DLD1 (cell line): ENCODE data around the gene NCEH1.
"Not testable (repeated sequence)": the region's sequence is repeated elsewhere in the genome, so short reads cannot be mapped to it uniquely, and the experiment has no call there.

Source experiments
- in situ Hi-C: cut with HindIII; loops from 2 replicates; pipeline ENCODE4 v1.10.0; 2017; ENCODE audit warnings: low sequenced_read_pairs

Gene NCEH1

DNA sequence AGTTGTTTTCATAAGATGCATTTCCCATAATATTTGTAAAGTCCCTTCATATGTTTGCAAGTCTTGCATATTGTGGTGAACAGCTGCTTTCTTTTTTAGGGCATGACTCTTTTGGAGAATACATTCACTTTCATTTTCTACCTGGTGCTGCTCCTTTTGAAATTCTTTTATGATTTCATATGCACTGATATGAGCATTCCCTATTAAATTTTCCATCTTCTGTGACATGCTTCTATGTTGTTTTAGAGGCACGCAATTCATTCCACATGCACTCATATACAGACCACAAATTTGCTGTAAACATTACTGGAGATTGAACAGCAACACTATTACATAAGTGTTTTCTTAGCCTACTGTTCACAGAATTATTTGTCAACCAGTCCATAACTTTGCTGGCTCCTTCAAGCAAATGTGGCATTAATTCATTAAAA, 94.8 kb downstream of the NCEH1 start:
- in situ Hi-C loops = no loop called here

DNA sequence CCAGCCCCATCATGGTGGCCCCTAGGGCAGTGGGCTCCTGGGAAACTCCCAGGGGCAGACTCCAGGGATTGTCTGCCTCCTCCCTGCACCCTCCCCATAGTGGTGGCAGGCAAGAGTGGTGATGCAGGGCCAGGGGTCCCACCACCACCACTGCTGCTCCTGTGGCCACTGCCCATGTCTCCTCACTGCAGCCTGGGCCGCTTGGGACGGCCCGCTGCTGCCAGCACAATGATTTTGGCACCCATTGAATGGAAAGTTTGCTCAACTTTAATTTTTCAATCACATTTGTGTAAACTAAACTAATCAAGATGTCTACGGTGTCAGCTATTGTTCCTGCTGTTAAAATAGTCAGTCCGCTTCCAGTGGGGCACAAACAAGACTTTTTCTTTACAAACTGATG, 95.6 kb downstream of the NCEH1 start:
- in situ Hi-C loops = no loop called here

DNA sequence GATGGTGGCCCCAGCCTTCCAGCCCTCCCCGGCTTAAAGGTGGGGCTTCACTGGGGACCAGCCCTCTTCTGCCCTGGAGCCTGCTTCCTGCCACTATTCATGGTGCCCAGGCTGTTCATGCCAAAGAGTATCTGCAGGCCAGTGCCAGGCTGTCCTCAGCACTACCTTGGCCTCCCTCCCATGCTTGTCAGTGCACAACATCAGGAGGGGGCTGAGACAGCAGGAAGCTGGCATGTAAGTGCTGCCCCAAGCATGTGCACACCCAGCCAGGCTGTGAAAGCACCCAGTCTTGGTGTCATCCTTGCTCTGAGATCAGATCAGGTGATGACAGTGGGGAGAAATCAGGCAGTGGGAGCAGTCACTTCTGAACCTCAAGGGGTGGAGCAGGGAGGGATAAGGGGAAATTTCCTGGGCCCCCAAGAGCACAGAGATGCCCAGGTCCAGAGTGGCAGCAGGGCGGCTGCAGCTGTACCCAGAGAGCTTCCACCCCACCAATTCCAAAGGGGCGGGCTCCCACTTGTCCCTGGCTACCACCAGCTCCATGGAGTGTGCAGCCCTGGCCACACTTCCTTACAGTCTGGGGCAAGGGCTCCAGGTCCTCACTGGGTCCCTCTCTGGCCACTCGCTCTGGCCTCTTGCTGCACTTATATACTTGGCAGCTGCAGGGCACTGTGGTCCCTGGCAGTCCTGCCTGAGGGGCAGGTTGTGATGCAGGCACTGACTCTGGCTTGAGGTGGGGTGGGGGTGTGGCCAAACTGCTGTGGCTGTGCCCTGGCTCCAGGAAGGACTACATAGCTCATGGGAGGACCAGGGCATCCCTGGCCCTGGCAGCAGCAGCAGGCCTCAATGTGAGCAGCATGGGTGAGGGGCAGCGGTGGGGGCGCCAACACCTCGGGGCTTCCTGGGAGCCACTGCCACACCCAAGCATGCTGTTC, 96.3 kb downstream of the NCEH1 start:
- in situ Hi-C loops = no loop called here

DNA sequence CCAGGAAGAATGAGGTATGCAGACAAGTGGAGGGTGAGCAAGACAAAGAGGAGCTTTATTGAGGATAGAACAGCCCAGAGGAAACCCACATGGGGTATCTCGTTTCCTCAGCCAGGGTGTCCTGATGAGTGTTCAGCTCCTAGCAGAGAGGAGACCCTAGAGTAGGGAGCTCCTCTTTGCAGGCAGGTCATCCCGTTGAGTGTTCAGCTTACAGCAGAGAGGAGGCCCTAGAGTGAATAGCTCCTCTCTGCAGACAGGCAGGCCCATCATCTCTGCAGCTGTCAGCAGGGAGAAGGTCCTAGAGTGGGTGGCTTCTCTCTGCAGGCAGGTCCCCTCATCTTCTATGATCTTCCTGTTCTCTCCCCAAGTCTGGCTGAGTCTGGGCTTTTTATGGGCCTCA, 97.0 kb downstream of the NCEH1 start:
- in situ Hi-C loops = no loop called here

DNA sequence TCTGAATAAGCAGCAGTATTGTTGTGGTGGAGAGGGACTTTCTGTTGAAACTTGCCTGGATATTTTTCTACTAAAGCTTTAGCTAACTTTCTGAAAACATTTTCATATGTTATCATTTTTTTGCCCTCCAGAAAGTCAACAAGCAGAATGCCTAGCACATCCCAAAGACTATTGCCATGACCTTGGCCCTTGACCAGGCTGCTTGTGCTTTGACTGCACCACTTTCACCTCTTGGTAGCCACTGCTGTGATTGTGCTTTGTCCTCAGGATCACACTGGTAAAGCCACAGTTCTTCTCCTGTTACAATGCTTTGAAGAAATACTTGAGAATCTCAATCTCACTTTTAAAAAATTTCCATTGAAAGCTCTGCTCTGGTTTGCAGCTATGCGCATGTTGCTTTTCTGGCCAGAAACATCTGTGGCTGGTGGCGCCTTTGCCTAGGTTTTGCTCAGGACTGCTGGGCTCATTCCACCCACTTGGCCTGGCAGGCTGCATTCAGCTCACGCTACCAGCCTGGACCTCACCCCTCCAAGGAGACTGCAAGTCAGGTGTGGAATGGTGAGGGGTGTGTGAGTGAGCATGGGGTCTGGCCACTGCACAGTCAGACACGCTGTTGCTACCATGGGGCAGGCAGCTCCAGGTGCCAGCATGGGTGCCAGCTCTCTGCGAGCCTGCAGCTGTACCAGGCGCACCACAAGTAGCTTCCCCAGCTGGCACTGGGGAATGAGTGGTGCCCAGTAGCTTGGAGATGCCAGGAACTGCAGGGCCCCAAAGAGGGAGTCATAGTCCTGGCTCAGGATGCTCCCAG, 97.8 kb downstream of the NCEH1 start:
- in situ Hi-C loops = no loop called here

DNA sequence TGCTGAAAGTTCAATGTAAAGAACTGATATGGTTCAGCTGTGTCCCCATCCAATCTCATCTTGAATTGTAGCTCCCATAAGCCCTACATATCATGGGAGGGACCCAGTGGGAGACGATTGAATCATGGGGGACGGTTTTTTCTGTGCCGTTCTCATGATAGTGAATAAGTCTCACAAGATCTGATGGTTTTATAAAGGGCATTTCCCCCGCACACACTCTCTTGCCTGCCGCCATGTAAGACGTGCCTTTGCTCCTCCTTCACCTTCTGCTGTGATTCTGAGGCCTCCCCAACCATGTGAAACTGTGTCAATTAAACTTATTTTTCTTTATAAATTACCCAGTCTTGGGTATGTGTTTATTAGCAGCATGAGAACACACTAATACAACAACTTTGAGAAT, 101.1 kb downstream of the NCEH1 start:
- in situ Hi-C loops = no loop called here

DNA sequence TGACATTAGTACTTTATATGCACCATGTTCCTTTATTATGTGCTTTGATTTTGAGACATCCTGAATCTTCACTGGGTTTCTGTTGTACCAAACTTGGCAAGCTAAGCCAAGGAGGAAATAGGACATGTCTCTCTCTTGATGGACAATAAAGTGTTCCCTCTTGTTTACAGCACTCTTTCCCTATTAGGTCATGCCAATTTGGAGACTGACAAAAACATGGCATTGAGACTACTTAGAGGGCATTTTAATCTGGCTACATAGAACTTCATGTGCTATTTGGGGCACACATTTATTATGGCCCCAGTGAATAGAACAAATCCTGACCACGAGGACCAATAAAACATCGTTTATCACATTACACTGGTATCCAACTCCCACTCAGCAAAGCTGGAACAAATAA, 102.3 kb downstream of the NCEH1 start:
- in situ Hi-C loops = no loop called here

DNA sequence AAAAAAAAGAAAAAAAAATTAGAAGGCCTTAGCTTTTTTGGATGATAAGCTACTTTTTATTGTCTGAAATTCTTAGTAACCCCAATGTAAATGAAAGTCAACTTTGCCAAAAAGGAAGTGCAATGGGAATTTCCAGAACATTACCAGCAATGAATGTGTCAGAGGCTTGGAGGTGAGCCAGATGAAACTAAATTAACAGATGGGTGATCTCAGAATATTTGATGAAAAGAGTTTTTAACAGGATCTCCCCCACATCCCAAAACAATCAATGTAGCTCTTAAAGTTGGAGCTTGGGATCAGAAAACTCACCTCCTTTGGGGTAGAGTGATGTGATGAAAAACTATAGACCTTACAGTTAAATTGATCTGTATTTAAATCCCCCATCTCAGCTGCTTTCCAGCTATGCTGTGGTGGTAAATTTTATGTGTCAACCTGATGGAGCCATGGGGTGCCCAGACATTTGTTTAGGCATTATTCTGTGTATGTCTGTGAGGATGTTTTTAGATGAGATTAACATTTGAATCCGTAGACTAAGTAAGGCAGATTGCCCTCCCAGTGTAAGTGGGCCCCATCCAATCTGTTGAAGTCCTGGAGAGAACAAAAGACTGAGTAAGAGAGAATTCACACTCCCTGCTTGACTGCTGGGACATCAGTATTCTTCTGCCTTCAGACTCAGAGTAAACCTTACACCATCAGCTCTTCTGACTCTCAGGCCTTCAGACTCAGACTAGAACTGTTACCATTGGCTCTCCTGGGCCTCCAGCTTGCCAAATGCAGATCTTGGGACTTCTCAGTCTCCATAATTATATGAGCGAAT, 103.4 kb downstream of the NCEH1 start:
- in situ Hi-C loops = no loop called here

DNA sequence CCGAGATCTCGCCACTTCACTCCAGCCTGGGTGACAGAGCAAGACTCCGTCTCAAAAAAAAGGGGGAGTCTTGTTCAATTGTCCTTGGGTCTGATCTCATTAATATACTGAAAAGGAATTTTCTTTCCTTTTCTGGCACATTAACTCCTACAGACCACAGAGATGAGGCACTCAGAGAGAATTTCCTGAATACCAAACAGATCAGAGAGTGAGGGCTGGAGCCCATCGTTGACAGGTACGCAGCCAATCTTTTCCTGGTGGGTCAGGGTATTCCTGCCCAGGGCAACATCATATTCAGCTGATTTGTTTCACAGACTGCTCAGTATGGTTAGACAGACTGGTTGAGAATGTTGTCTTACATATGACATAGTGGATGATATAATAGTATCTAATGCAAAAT, 104.8 kb downstream of the NCEH1 start:
- in situ Hi-C loops = no loop called here

DNA sequence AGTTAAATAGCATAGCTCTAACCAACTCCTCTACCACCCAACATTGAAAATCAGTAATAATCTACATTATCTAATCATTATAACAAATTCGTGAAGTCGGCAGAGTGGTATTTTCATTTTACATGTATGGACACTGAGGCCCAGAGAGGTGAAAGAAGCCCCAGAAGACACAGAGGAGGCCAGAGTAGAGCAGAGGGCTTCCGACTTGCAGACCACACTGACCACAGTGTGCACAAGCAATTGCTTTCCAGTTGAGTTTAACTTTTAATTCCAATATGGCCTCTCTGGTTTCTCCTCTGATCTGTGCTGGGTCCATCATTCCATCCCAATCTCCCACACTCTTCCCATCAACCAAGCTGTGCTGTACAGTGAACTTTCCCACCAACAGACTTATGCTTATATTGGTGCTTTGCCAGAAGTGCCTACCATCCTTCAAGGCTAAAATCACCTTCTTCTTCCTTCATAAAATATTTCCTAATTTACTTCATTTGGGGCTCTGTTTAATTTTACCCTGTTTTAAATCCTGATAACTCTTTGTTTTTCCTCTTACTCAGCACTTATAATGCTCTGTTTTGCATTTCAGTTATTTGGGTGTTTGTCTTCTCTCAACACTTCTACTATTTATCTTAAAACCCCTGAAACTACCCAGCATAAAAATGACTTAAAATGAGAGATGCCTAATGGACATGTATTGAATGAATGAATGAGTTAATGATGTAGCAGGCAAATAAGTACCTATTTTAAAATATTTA, 105.8 kb downstream of the NCEH1 start:
- in situ Hi-C loops = no loop called here

DNA sequence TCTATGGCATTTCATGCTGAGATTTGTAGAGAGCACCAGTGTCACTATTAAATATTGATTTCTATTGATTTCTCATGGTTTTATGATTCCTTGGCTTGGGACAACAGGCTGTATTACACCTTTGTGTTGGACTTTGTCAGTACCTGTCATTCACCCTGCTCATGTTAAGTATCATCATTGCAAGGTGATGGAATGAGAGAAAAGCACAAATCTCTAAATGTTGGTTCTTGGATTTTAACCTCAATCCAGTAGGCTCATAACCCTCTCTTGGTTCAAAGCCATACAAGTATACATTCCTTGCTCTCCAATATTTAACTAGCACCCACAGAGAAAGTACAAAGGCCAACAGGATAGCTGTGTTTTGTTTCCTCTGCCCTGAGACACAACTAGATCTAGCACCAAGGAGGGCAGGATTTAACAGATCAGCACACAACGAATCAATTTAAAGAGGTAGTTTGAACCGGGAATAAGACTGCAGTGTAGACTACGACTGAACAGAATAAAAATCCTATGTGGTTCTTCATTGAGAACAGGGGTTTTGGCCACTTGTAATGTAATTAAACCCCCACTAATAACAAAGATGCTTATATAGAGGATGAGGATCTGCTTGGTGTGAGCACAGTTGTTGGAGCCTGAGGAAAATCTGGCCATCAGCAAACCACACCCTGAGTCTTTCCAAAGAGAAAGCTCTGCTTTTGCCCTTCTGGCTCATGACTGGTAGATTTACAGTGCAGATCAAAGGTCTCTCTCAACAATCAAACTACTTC, 109.6 kb downstream of the NCEH1 start:
- in situ Hi-C loops = no loop called here

DNA sequence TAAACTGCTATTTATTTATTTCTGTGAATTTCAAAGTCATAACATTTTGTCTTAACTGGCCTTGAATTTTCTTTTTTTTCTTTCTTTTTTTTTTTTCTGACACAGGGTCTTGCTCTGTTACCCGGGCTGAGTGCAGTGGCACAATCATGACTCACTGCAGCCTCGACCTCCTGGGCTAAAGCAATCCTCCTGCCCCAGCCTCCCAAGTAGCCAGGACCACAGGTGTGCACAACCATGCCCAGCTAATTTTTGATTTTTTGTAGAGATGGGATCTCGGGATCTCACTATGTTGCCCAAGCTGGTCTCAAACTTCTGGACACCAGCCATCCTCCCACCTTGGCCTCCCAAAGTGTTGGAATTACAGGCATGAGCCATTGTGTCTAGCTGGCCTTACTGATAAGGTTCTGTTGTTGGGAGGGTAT, 110.2 kb downstream of the NCEH1 start:
- in situ Hi-C loops = no loop called here

DNA sequence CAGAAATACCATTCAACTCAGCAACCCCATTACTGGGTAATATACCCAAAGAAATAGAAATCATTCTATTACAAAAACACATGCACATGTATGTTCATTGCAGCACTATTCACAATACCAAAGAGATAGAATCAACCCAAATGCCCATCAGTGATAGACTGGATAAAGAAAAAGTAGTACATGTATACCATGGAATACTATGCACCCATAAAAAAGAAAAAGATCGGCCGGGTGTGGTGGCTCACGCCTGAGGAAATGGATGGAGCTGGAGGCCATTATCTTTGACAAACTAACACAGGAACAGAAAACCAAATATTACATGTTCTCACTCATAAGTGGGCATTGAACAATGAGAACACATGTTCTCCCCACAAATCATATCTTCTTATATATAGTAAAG, 112.0 kb downstream of the NCEH1 start:
- in situ Hi-C loops = no loop called here

DNA sequence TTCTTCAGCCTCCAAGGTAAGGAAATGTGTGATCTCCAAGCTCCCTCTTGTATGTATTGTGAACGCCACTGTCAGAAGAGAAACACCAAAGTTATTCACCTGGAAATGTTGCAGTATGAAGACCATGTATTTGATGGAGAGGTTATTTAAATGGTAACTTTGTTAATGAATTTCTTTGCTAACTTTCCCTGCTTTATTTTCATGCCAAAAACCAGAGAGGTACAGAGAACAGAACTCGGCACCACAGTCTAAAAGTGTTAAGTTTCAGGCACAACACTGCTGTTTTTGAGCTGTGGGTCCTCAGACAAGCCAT, 114.5 kb downstream of the NCEH1 start:
- in situ Hi-C loops = no loop called here

DNA sequence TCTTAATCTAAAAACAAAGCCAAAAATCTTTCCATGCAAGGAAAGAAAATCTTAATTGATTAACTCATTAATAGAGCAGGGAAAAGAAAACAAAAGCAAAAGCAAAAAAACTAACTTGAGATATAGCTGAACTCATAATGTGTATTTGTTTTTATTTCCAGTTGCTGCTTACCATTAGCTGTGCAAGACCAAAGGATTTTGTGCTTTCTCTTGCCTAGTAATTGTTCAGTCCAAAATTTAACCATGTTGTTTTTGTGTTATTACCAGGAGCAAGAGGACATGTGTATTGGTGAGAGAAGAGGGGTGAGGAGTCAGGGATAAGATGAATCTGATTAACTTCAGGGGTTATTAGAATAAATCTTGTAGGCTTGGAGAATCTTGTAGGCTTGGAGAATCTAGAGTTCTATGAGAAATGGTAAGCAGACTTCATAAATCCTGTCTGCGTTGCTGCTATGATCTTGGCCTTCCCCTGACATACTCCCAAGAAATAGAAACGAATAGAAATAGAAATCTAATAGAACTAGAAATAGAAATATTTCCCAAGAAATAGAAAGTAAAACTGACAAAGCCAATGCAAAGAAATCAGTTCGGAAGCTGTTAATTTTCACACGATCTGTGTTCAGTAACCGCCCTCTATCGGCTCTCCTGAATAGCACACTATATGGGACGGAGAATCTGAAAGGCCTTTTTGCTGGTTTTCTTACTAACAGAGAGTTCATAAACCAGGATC, 115.0 kb downstream of the NCEH1 start:
- in situ Hi-C loops = no loop called here

DNA sequence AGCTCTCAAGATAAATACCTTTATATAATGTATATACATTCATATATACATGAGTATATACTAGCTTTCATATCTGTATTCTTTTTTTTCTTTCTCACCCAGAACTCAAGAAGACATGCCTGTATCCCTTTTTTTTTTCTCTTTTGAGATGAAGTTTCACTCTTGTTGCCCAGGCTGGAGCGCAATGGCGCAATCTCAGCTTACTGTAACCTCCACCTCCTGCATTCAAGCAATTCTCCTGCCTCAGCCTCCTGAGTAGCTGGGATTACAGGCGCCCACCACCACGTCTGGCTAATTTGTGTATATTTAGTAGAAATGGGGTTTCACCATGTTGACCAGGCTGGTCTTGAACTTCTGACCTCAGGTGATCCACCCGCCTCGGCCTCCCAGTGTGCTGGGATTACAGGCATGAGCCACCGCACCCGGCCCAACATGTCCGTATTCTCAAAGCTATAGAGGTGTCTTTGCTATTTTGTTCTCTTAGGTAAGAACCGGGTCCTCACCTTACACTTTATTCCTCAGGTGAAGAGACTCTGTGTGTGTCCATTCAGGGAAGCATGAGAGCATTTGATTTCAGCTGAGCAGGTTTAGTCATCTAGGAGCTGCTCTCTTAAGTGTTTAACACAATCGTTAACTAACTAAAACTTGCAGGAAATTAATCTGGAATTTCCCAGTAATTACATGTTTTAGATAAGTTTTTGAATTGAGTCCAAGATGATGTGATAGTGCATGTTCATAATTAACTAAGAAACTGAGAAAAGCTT, 115.8 kb downstream of the NCEH1 start:
- in situ Hi-C loops = not testable (repeated sequence)

DNA sequence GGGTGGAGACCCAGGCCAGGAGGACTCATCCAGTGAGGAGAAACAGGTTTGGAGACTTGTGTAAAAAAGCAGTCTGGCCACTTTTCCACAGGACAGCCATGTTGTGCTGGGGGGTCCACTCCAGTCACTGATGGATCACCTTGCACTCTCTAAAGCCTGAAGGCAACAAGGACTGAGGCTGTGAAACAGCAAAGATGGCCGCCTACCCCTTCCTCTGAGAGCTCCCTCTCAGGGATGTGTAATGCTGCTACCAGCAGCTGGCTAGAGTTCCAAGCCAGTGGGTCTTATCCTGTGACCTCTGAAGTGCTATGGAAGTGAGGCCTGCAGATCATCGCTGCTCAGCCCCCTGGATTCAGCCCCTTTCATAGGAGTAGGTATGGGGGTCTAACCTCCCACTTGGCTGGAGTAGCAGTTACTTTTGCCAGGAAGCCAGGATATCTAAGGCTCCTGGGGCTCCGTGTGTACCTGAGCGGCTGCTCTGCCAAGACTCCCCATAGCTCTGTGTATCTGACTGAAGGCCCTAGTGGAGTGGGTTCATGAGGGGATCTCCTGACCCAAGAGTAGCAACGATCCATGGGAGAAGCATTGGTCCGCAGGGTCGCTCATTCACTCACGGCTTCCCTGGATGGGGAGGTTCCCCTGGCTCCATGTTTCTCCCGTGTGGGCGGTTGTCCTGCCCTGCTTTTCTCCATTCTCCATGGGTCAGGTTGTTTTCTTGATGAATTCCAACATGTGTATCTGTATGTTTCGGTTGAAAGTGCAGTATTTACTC, 117.8 kb downstream of the NCEH1 start:
- in situ Hi-C loops = no loop called here
